Natural killer cell (primary cell): ENCODE results near the gene SIGLECL1. TPM values are rescaled to one million over a fixed set of nuclear protein-coding genes. Genes with fewer than 3 reads are reported as not detected.
A peak's percentile ranks its signal among the peaks of the same experiment; 100 is the strongest.

Experiments
- ATAC-seq, 3 donors: fragments of 150-1000 bp in 2 of 3; fragments of 200-7000 bp in 1 of 3; cut with Tn5 transposase; 1 replicate in 1 of 3; 2 replicates in 2 of 3; pipeline ENCODE4 v1.10.0; 2021; ENCODE audit warnings: mild to moderate bottlenecking in 2 of 3, moderate library complexity in 2 of 3
- DNase-seq, 2 donors: peaks; one replicate each; pipeline versions ENCODE4 v3.0.0 to v3.0.0-alpha.2; 2013 to 2021; ENCODE audit warnings: mixed read lengths in 1 of 2
- H3K27ac ChIP-seq: one replicate; pipeline ENCODE4 v1.5.1; 2013; ENCODE audit warnings: mild to moderate bottlenecking, low read length
- H3K27me3 ChIP-seq: one replicate; pipeline ENCODE4 v1.6.1; 2013; ENCODE audit warnings: low read length; ENCODE audit not compliant: control insufficient read depth, insufficient read depth
- H3K36me3 ChIP-seq: one replicate; pipeline ENCODE4 v1.6.1; 2013; ENCODE audit warnings: low read length; ENCODE audit not compliant: control insufficient read depth, insufficient read depth
- H3K4me1 ChIP-seq: one replicate; pipeline ENCODE4 v1.6.1; 2013; ENCODE audit warnings: low read length; ENCODE audit not compliant: control insufficient read depth, insufficient read depth
- H3K4me3 ChIP-seq: one replicate; pipeline ENCODE4 v1.5.1; 2013; ENCODE audit warnings: low read length
- H3K9me3 ChIP-seq: one replicate; pipeline ENCODE4 v1.6.1; 2013; ENCODE audit warnings: low read length; ENCODE audit not compliant: control insufficient read depth, insufficient read depth
- H3K27ac Mint-ChIP-seq, 2 donors: one replicate each; pipeline ENCODE4 v1.8.0; 2022; ENCODE audit warnings: mild to moderate bottlenecking in 2 of 2, mixed read lengths in 2 of 2, moderate library complexity in 1 of 2
- H3K27me3 Mint-ChIP-seq, 2 donors: one replicate each; pipeline ENCODE4 v1.8.0; 2022; ENCODE audit warnings: low read depth in 2 of 2, mixed read lengths in 2 of 2
- H3K36me3 Mint-ChIP-seq: one replicate; pipeline ENCODE4 v1.8.0; 2022; ENCODE audit warnings: mixed read lengths
- H3K4me1 Mint-ChIP-seq, 2 donors: one replicate each; pipeline ENCODE4 v1.8.0; 2022; ENCODE audit warnings: mixed read lengths in 2 of 2
- H3K4me3 Mint-ChIP-seq: one replicate; pipeline ENCODE4 v1.8.0; 2022; ENCODE audit warnings: mild to moderate bottlenecking, moderate library complexity, mixed read lengths
- H3K9me3 Mint-ChIP-seq, 2 donors: one replicate each; pipeline ENCODE4 v1.8.0; 2022; ENCODE audit warnings: mixed read lengths in 2 of 2
- CTCF ChIP-seq: fragments of 200-600 bp; IDR thresholded peaks from one replicate; pipeline ENCODE4 v1.8.0; 2022; ENCODE audit warnings: antibody characterized with exemption
- WGBS: methylation state at CpG from one replicate; pipeline ENCODE4 v1.1.7; 2013; ENCODE audit warnings: missing lambda C conversion rate; ENCODE audit not compliant: insufficient coverage; 5-methylcytosine and 5-hydroxymethylcytosine counted together
- intact Hi-C: fragments of 100-400 bp; cut with micrococcal nuclease; formaldehyde crosslinking; loops from one replicate; pipeline ENCODE4 v1.14.2; 2022
- total RNA-seq, 4 donors: library from RNA; stranded (reverse); fragments of 120-200 nt in 1 of 4; gene quantifications; one replicate each; pipeline versions ENCODE4 v1.2.3 to v1.2.4, GENCODE V29; 2013 to 2022

SIGLECL1 gene
- total RNA-seq, 3 donors from 2014 or later (not counting 1 experiment from before 2014, with no cell fraction given) = not detected

GRCh38 chr19:51259348-51260245 is 8.7 kb downstream of the SIGLECL1 start:
- Mint-ChIP-seq H3K4me3 (no peak overlapping the region), H3K4me1 (peaks cover 0 to 13% of the 10 kb centered on the region in 2 donors), H3K27ac (no peak overlapping the region), H3K36me3 (no peaks in the 10 kb centered on the region), H3K9me3 (no peaks in the 10 kb centered on the region), H3K27me3 (peaks cover 4 to 5% of the 10 kb centered on the region in 2 donors)
- no peaks in the 10 kb centered on the region for H3K4me1 ChIP-seq
- DNase-seq = peak; percentile 32 to 49
- intact Hi-C loops = loop anchor here (1.0 to 5.0 kb wide), 2 partner anchors 101 to 327 kb away; no protein-coding TSS in a partner anchor
- no peaks in the 10 kb centered on the region for H3K9me3 ChIP-seq
- no peak overlapping the region for H3K27ac ChIP-seq
- ATAC-seq = peak; percentile 65 to 81 (median 72)
- TF ChIP-seq CTCF = peak; percentile 63
- H3K27me3 ChIP-seq = no peaks in the 10 kb centered on the region
- 24% methylated on average over 5 of the region's 5 CpGs for whole genome bisulfite sequencing
- H3K36me3 ChIP-seq = no peaks in the 10 kb centered on the region
- H3K4me3 ChIP-seq = no peak overlapping the region

GRCh38 chr19:51263808-51264207 is 12.9 kb downstream of the SIGLECL1 start:
- Mint-ChIP-seq H3K27me3 (peaks cover 5 to 7% of the 10 kb centered on the region in 2 donors), H3K36me3 (no peaks in the 10 kb centered on the region), H3K9me3 (no peaks in the 10 kb centered on the region), H3K4me1 (peaks cover 5 to 6% of the 10 kb centered on the region in 2 donors), H3K4me3 (no peak overlapping the region), H3K27ac (no peak overlapping the region)
- Histone ChIP-seq H3K27me3 (no peaks in the 10 kb centered on the region), H3K4me1 (no peaks in the 10 kb centered on the region), H3K9me3 (no peaks in the 10 kb centered on the region), H3K27ac (no peak overlapping the region), H3K36me3 (no peaks in the 10 kb centered on the region), H3K4me3 (no peak overlapping the region)
- intact Hi-C loops = loop anchor here (5.0 kb wide), 1 partner anchor 332 kb away; no protein-coding TSS in a partner anchor
- no peak for DNase-seq
- ATAC-seq = no peak
- 90% methylated on average over 3 of the region's 4 CpGs for WGBS
- no peak for TF ChIP-seq CTCF

- Histone ChIP-seq H3K9me3 (no peaks in the 10 kb centered on the region), H3K27ac (no peak overlapping the region), H3K4me1 (peaks cover 13% of the 10 kb centered on the region), H3K36me3 (no peaks in the 10 kb centered on the region), H3K27me3 (no peaks in the 10 kb centered on the region), H3K4me3 (no peak overlapping the region)
- ATAC-seq (no peak), DNase-seq (no peak)
- 80% methylated on average over 26 of the region's 26 CpGs for WGBS
- intact Hi-C loops = no loop called here
- Mint-ChIP-seq H3K9me3 (no peaks in the 10 kb centered on the region), H3K4me3 (peak overlapping the region; percentile 43), H3K27me3 (peaks cover 6 to 8% of the 10 kb centered on the region in 2 donors), H3K36me3 (no peaks in the 10 kb centered on the region), H3K27ac (peak overlapping the region; percentile 5 to 33), H3K4me1 (peaks cover 31 to 43% of the 10 kb centered on the region in 2 donors)
- no peak for TF ChIP-seq CTCF
These were observed 20.2 kb downstream of the SIGLECL1 start for GRCh38 chr19:51271067-51271466.
